HEK293 (cell line): ENCODE data around the gene DNER.

Source experiments
- CTCF ChIA-PET: fragments of 350-600 bp; formaldehyde crosslinking; extraction: SDS; loops from one replicate; lab custom pipeline; 2021; ENCODE audit warnings: antibody characterized with exemption; lab: Yijun Ruan, JAX
- POLR2A ChIA-PET: fragments of 300-600 bp; formaldehyde crosslinking; extraction: SDS; loops from one replicate; lab custom pipeline; 2020; ENCODE audit warnings: antibody characterized with exemption, inconsistent platforms; lab: Yijun Ruan, JAX
- H3K27ac ChIP-seq: fragments of 200-500 bp; sonication (Bioruptor generic); 2 replicates; pipeline ENCODE4 v1.5.1; 2014; ENCODE audit warnings: low read depth, low read length, control low read depth, inconsistent platforms; ENCODE audit errors: extremely low read depth
- H3K36me3 ChIP-seq, 2 experiments: fragments of 200-500 bp in 1 of 2; sonication (Bioruptor generic) in 1 of 2; 1 replicate in 1 of 2; 2 replicates in 1 of 2; pipeline ENCODE4 v1.5.1; 2014 to 2017; ENCODE audit warnings: inconsistent platforms in 2 of 2, low read length in 2 of 2; ENCODE audit not compliant: control insufficient read depth in 2 of 2, insufficient read depth in 1 of 2
- H3K4me1 ChIP-seq: fragments of 200-500 bp; sonication (Bioruptor generic); 2 replicates; pipeline ENCODE4 v1.5.1; 2014; ENCODE audit warnings: mild to moderate bottlenecking, low read length, inconsistent platforms; ENCODE audit not compliant: control insufficient read depth, insufficient read depth
- H3K4me3 ChIP-seq: 2 replicates; pipeline ENCODE4 v1.5.1; 2011; ENCODE audit warnings: low read depth, mild to moderate bottlenecking, control low read depth, low read length, moderate library complexity
- H3K9me3 ChIP-seq: fragments of 200-500 bp; sonication (Bioruptor generic); 2 replicates; pipeline ENCODE4 v1.5.1; 2014; ENCODE audit warnings: low read depth, low read length, inconsistent platforms; ENCODE audit not compliant: control insufficient read depth, insufficient read depth
- BCL11A ChIP-seq: fragments of 450-650 bp; formaldehyde crosslinking; IDR thresholded peaks from 2 replicates; pipeline ENCODE4 v1.5.1; 2016; ENCODE audit warnings: low read depth, missing biosample characterization, missing genetic modification characterization
- BCL11B ChIP-seq: fragments of 450-650 bp; formaldehyde crosslinking; IDR thresholded peaks from 2 replicates; pipeline ENCODE4 v1.5.1; 2016; ENCODE audit warnings: low read depth, missing biosample characterization, missing genetic modification characterization
- GLIS1 ChIP-seq: fragments of 450-650 bp; formaldehyde crosslinking; IDR thresholded peaks from 2 replicates; pipeline ENCODE4 v1.5.1; 2016; ENCODE audit warnings: missing biosample characterization, missing genetic modification characterization
- GLIS2 ChIP-seq: fragments of 450-650 bp; formaldehyde crosslinking; IDR thresholded peaks from 2 replicates; pipeline ENCODE4 v1.5.1; 2016; ENCODE audit warnings: missing biosample characterization, missing genetic modification characterization
- HIC1 ChIP-seq: fragments of 450-650 bp; formaldehyde crosslinking; IDR thresholded peaks from 2 replicates; pipeline ENCODE4 v1.5.1; 2016; ENCODE audit warnings: missing biosample characterization, missing genetic modification characterization
- HOXA7 ChIP-seq: sonication (generic); formaldehyde crosslinking; IDR thresholded peaks from 2 replicates; pipeline ENCODE4 v1.8.1; 2022; ENCODE audit warnings: missing genetic modification reagents, borderline replicate concordance
- KLF1 ChIP-seq: fragments of 450-650 bp; formaldehyde crosslinking; IDR thresholded peaks from 2 replicates; pipeline ENCODE4 v1.5.1; 2016; ENCODE audit warnings: missing biosample characterization, missing genetic modification characterization
- REST ChIP-seq: fragments of 450-650 bp; formaldehyde crosslinking; IDR thresholded peaks from 2 replicates; pipeline ENCODE4 v1.5.1; 2016; ENCODE audit warnings: missing biosample characterization, missing genetic modification characterization
- SP7 ChIP-seq: fragments of 450-650 bp; formaldehyde crosslinking; IDR thresholded peaks from 2 replicates; pipeline ENCODE4 v1.5.1; 2016; ENCODE audit warnings: missing biosample characterization, missing genetic modification characterization
- ZBTB7A ChIP-seq: fragments of 450-650 bp; formaldehyde crosslinking; IDR thresholded peaks from 2 replicates; pipeline ENCODE4 v1.5.1; 2016; ENCODE audit warnings: low read depth, missing biosample characterization, missing genetic modification characterization
- ZFP37 ChIP-seq: fragments of 450-650 bp; formaldehyde crosslinking; IDR thresholded peaks from 2 replicates; pipeline ENCODE4 v1.5.1; 2016; ENCODE audit warnings: missing biosample characterization, missing genetic modification characterization
- ZNF133 ChIP-seq: fragments of 450-650 bp; formaldehyde crosslinking; IDR thresholded peaks from 2 replicates; pipeline ENCODE4 v1.5.1; 2016; ENCODE audit warnings: missing biosample characterization, missing genetic modification characterization
- ZNF138 ChIP-seq: fragments of 450-650 bp; formaldehyde crosslinking; IDR thresholded peaks from 2 replicates; pipeline ENCODE4 v1.5.1; 2016; ENCODE audit warnings: missing biosample characterization, missing genetic modification characterization, borderline replicate concordance
- ZNF140 ChIP-seq: fragments of 450-650 bp; formaldehyde crosslinking; IDR thresholded peaks from 2 replicates; pipeline ENCODE4 v1.5.1; 2016; ENCODE audit warnings: missing biosample characterization, missing genetic modification characterization
- ZNF19 ChIP-seq: fragments of 450-650 bp; formaldehyde crosslinking; IDR thresholded peaks from 2 replicates; pipeline ENCODE4; 2016; ENCODE audit warnings: missing biosample characterization, missing genetic modification characterization, low read depth
- ZNF266 ChIP-seq: fragments of 450-650 bp; formaldehyde crosslinking; IDR thresholded peaks from 2 replicates; pipeline ENCODE4 v1.5.1; 2016; ENCODE audit warnings: missing biosample characterization, missing genetic modification characterization, low read depth
- ZNF335 ChIP-seq: fragments of 450-650 bp; formaldehyde crosslinking; conservative IDR thresholded peaks from 2 replicates; pipeline ENCODE4 v1.5.1; 2016; ENCODE audit warnings: missing biosample characterization, missing genetic modification characterization
- ZNF391 ChIP-seq: fragments of 450-650 bp; formaldehyde crosslinking; IDR thresholded peaks from 2 replicates; pipeline ENCODE4 v1.5.1; 2016; ENCODE audit warnings: low read depth, missing biosample characterization, missing genetic modification characterization, borderline replicate concordance
- ZNF416 ChIP-seq: fragments of 450-650 bp; formaldehyde crosslinking; IDR thresholded peaks from 2 replicates; pipeline ENCODE4 v1.5.1; 2016; ENCODE audit warnings: missing biosample characterization, missing genetic modification characterization
- ZNF585B ChIP-seq: fragments of 450-650 bp; formaldehyde crosslinking; IDR thresholded peaks from 2 replicates; pipeline ENCODE4 v1.5.1; 2016; ENCODE audit warnings: missing biosample characterization, missing genetic modification characterization
- ZNF639 ChIP-seq: fragments of 450-650 bp; formaldehyde crosslinking; IDR thresholded peaks from 2 replicates; pipeline ENCODE4 v1.5.1; 2016; ENCODE audit warnings: missing biosample characterization, missing genetic modification characterization
- ZNF660 ChIP-seq: fragments of 450-650 bp; IDR thresholded peaks from 2 replicates; pipeline ENCODE4 v1.5.1; 2018; ENCODE audit warnings: missing biosample characterization, mild to moderate bottlenecking, missing genetic modification characterization
- ZNF701 ChIP-seq: fragments of 450-650 bp; formaldehyde crosslinking; IDR thresholded peaks from 2 replicates; pipeline ENCODE4 v1.5.1; 2016; ENCODE audit warnings: missing biosample characterization, missing genetic modification characterization
- ZSCAN4 ChIP-seq: fragments of 450-650 bp; formaldehyde crosslinking; IDR thresholded peaks from 2 replicates; pipeline ENCODE4 v1.5.1; 2017; ENCODE audit warnings: missing biosample characterization, missing genetic modification characterization
- TF ChIP-seq, protein P1 (sequence below): fragments of 450-650 bp; formaldehyde crosslinking; IDR thresholded peaks from 2 replicates; pipeline ENCODE4 v1.5.1; 2016; ENCODE audit warnings: missing biosample characterization, missing genetic modification characterization
- TF ChIP-seq, protein P2 (sequence below): IDR thresholded peaks from 2 replicates; pipeline ENCODE4 v1.6.1; 2011; ENCODE audit warnings: mild to moderate bottlenecking, low read depth, low read length, borderline replicate concordance

The DNER gene

GRCh38 chr2:229740279-229740678 is 25.9 kb upstream of the DNER start:
- no peaks in the 10 kb centered on the region for H3K36me3 ChIP-seq
- no peaks in the 10 kb centered on the region for H3K4me1 ChIP-seq
- ChIA-PET POLR2A (no interaction called here), CTCF (interaction anchor here (0.6 kb wide), 2 partner anchors 1058 to 1991 kb away, joined by 3 read pairs; no protein-coding TSS in a partner anchor)
- TF ChIP-seq REST (tag by site-specific recombination) (no peak), HOXA7 (no peak), BCL11A (no peak), ZNF266 (tag by site-specific recombination) (no peak), GLIS1 (tag by site-specific recombination) (no peak), ZBTB7A (no peak), ZNF335 (tag by site-specific recombination) (no peak), ZNF138 (tag by site-specific recombination) (no peak), ZNF639 (tag by site-specific recombination) (no peak), ZFP37 (tag by site-specific recombination) (no peak), ZSCAN4 (tag by site-specific recombination) (no peak), ZNF133 (tag by site-specific recombination) (no peak), BCL11B (tag by site-specific recombination) (no peak), ZNF701 (no peak), ZNF19 (tag by site-specific recombination) (no peak), KLF1 (tag by site-specific recombination) (no peak), ZNF585B (tag by site-specific recombination) (no peak)
- TF ChIP-seq, protein P1, sequence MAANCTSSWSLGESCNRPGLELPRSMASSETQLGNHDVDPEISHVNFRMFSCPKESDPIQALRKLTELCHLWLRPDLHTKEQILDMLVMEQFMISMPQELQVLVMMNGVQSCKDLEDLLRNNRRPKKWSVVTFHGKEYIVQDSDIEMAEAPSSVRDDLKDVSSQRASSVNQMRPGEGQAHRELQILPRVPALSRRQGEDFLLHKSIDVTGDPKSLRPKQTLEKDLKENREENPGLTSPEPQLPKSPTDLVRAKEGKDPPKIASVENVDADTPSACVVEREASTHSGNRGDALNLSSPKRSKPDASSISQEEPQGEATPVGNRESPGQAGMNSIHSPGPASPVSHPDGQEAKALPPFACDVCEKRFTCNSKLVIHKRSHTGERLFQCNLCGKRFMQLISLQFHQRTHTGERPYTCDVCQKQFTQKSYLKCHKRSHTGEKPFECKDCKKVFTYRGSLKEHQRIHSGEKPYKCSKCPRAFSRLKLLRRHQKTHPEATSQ = no peak
- no peak overlapping the region for H3K27ac ChIP-seq
- no peaks in the 10 kb centered on the region for H3K9me3 ChIP-seq
- H3K4me3 ChIP-seq = no peak overlapping the region

DNA sequence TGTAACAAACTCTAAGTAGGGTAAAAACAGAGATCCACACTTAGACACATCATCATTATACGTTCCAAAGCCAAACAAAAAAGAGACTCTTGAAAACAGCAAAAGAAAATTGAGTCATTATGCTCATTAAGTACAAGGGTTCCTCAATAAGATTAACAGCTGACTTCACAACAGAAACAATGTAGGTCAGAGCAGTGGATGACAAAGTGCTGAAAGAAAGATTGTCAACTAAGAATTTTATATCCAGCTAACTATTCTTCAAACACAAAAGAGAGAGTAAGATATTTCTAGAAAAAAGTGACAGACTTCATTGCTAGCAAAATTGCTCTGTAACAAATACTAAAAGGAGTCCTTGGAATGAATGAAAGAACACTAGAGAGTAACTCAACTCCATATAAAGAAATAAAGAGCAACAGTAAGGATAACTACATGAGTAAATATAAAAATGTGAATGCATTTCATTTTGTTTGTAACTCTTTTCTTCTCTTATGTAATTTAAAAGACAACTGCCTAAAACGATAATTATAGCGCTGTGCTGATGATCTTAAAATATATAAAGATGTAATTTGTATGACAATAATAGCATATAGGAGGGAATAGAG is 23.8 kb upstream of the DNER start:
- H3K4me3 ChIP-seq = no peak overlapping the region
- no peaks in the 10 kb centered on the region for H3K9me3 ChIP-seq
- H3K27ac ChIP-seq = no peak overlapping the region
- ChIA-PET CTCF (no interaction called here), POLR2A (no interaction called here)
- H3K36me3 ChIP-seq = no peaks in the 10 kb centered on the region
- H3K4me1 ChIP-seq = no peaks in the 10 kb centered on the region
- TF ChIP-seq HIC1 (tag by site-specific recombination) = no peak
- no peak for TF ChIP-seq GLIS2 (tag by site-specific recombination)
- TF ChIP-seq ZNF660 = no peak
- TF ChIP-seq, protein P2, sequence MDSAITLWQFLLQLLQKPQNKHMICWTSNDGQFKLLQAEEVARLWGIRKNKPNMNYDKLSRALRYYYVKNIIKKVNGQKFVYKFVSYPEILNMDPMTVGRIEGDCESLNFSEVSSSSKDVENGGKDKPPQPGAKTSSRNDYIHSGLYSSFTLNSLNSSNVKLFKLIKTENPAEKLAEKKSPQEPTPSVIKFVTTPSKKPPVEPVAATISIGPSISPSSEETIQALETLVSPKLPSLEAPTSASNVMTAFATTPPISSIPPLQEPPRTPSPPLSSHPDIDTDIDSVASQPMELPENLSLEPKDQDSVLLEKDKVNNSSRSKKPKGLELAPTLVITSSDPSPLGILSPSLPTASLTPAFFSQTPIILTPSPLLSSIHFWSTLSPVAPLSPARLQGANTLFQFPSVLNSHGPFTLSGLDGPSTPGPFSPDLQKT = no peak
- TF ChIP-seq ZNF140 (tag by site-specific recombination) = no peak
- TF ChIP-seq ZNF391 = no peak
- TF ChIP-seq SP7 (tag by site-specific recombination) = no peak
- no peak for TF ChIP-seq ZNF416 (tag by site-specific recombination)
- no peak for TF ChIP-seq BCL11A
